HG02884 (cell line): ENCODE data around the gene KRTAP10-9.
"Not testable (repeated sequence)": the region's sequence is repeated elsewhere in the genome, so short reads cannot be mapped to it uniquely, and the experiment has no call there.

ENCODE experiments used
- ATAC-seq: cut with Tn5 transposase; IDR thresholded peaks from one replicate; pipeline ENCODE4 v1.9.1; 2021; ENCODE audit warnings: mild to moderate bottlenecking, moderate library complexity; ENCODE audit not compliant: unreplicated experiment

Gene KRTAP10-9, protein sequence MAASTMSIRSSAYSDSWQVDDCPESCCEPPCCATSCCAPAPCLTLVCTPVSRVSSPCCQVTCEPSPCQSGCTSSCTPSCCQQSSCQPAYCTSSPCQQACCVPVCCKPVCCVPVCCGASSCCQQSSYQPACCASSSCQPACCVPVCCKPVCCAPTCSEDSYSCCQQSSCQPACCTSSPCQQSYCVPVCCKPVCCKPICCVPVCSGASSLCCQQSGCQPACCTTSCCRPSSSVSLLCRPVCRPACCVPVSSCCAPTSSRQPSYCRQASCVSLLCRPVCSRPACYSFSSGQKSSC

DNA sequence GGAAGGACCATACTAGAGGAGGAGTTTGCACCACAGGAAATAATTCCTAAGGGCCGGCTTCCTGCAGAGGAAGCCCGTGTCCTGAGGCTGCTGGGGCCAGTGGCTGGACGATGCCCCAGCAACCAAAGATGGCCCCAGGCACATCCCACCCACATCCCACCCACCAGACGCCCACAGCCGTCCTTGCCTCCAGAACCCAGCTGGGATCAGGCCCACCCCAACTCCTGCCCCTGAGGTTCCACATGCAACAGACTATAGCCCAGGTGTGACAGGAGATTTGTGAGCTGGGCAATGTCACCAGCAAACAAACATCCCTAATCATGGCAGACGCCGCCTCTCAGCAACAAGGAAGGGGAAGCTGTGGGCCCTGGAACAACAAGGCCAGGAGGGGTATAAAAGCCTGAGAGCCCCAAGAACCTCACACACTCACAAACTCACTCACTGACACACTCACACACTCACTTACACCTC lies at the start of gene KRTAP10-9:
Gene KRTAP10-9, plus strand, starts transcription at position 421 of the 471 bp plus-strand sequence. CDS start 79 bp downstream, outside the sequence.
- ATAC-seq = no peak

DNA sequence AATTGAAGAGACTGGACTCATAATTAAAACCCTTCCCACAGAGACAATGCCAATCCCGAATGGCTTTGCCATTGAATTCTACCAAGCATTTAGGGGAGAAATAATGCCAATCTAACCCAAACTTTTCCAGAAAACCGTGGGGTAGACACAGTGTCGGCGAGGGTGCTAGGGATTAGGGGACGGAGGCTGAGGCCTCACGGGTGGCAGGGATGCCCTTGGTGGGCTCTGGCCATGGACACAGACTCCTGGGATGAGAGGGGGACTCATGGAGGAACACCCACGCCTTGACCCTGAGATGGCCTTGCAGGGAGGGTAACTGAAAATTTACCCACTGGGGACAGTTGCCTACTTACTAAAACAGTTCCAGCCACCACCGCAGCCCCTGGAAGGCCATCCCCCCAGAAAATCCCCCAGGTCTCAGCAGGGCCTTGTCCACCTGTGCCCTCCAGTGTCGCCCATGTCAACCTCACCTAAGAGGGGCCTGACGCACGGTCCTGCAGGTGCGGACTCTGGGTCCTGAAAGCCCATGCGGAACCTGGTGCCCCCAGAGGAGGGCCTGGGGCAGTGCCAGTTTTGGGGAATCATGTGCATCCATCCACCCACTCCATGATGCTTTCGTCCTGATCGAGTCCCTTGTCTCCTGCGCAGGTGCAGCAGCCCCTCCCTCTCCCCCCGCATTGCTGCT lies 48.4 kb upstream of the KRTAP10-9 start:
- ATAC-seq = no peak

DNA sequence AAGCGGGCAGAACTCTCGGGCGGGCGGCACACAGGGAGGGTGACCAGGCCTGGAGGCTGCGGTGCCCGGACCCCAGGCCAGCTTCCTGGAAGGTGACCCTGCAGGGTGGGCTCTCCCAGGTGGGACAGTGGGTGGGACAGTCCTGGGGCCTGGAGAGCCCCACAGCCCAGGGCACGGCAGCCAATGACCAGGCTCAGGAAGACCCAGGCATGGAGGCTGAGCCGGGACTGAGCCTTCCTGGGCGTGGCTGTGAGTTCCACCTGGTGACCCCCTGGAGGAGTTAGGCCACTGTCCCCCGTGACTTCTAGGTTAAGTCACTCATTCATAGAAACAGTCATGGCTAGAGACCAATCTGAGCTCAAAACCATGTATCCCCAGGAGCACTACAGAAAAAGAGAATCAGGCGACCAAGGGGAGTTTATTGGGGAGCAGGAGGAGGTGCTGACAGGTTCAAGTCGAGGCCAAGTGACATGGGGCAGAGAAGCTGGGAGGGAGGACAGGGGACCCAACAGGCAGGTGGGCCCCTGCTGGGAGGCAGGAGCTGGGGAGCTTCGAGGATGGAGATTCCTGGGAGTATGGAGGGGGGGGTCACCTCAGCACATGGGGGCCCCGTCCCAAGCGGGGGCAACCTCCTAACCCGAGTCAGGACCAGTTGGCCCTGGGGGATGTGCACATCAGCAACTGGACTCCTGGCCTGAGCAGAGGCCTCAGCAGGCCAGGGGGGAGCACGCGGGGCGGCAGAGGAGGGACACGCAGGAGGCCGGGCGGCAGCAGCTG lies 47.6 kb upstream of the KRTAP10-9 start:
- ATAC-seq = no peak

DNA sequence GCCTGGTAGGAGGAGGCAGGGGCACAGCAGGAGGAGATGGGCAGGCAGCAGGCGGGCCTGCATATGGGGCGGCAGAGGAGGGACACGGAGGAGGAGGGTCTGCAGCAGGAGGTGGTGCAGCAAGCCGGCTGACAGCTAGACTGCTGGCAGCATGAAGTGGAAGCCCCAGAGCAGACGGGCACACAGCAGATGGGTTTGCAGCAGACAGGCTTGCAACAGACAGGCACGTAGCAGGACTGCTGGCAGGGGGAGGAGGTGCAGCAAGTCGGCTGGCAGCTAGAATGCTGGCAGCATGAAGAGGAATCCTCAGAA lies 47.1 kb upstream of the KRTAP10-9 start:
- no peak for ATAC-seq

DNA sequence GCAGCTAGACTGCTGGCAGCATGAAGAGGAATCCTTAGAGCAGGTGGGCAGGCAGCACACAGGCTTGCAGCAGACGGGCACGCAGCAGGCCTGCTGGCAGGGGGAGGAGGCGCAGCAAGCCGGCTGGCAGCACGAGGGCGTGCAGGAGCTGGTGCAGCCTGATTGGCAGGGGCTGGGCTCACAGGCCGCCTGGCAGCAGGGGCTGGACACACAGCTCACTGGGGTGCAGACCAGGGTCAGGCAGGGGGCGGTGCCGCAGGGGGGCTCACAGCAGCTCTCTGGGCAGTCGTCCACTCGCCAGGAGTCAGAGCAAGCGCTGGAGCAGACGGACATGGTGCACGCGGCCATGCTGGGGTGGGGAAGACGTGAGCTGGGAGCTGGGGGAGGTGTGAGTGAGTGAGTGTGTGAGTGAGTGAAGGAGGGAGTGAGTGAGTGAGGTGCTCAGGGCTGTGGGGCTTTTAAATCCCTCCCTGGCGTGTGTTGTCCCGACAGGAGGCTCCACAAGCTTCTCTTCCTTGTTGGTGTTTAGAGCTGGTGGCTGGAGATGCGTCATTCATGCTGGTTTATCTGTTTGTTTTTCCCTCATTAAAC lies 46.6 kb upstream of the KRTAP10-9 start, which contains the start of gene KRTAP10-5:
Gene KRTAP10-5, minus strand, starts transcription at position 374 of the 591 bp plus-strand sequence. Its CDS starts 26 bp downstream, at position 348.
- ATAC-seq = not testable (repeated sequence)

DNA sequence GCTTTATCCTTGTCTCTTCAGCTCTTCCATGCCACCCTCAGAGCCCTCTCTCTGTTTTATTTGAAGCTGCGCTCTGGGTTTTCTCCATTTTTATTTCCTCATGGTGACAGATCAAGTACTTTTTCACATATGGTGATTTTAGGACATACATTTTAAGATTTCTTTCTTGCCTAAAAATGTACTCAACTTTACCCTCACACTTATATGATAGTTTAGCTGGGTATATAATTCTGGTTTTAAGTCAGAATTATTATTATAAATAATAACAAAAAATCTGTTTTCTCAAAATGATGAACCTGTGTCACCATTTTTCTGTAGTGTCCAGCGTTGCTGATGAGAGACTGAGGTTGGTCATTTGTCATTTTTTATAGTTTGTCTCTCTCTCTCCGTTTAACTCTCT lies 45.7 kb upstream of the KRTAP10-9 start:
- ATAC-seq = no peak

DNA sequence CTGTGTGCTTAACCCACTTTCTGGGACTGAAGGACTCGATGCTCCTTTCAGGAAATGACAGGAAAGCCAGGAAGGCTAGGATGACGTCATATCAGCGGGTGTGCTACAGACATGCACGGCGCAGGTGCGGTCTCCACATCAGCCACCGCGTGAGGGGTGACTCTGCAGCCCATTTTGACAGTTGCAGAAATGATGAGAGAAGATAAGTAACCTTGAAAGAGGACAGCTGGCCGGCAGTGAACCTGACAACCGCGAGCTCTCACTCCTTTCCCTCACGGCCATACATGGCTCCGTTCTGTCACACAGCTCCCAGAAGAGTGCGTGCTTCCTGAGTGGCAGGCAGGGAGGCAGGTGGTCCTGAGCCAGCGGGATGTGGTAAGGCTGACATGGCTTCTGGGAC lies 44.8 kb upstream of the KRTAP10-9 start:
- no peak for ATAC-seq

DNA sequence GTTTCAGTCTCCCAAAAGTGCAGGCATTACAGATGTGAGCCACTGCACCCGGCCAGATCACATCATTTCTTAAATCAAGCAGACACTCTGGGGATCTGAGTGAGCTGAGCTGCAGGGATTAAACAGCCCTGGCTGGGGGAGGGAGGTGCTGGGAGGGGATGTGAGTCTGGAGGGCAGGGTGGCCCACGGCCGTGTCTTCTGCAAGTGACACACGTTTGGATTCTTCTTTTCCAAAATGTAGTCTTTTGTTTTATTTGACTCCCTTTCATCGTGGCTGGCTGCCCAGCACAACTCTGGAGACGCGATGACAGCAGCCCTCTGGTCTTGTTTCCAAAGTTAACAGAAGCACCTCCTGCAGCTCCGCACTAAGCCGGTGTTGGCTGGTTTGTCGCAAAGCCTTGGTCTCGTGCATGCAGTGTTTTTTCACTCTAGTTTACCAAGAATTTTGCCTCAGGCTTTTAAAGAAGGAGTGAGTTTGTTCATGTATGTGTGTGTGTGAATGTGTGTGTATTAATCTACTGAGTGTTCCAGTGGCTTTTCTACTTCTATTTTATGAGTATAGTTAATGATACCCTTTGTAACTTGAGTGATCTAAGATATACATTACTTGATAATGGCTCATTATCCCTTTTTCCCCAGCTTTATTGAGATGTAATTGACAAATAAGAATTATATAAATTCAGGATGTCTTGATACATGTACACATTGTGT lies 43.6 kb upstream of the KRTAP10-9 start:
- no peak for ATAC-seq

DNA sequence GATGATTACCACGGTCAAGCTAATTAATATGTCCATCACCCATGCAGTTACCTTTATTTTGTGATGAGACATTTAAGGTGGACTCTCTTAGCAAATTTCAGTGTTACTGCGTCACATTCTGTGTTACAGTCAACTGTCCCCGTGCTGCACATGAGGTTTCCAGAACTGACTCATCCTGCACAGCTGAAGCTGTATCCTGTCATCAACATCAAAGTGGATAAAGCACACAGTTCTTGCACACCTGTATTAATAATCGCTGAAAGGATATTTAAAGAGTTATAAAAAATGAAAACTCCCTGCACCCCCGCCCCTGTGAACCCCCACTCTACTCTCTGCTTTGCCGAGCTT lies 43.1 kb upstream of the KRTAP10-9 start:
- ATAC-seq = no peak

DNA sequence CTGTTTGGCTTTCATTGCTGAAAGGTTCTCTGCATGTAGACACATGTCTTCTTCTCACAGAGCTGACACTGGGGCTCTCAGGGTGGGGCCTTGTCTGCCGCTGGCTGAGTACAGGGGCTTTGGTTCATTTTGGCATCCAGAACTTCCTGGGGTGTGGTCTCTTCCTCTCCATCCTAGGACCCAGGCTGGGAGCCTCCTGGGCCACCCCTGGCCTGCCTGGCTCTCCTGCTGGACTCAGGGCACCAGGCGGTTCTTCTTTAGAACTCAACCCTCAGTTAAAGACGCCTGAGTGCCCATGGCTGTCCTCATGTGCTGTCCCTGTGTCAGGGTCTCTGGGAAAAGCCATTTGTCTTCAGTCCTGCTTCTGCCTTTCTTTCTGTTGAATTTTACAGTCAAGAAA lies 41.0 kb upstream of the KRTAP10-9 start:
- ATAC-seq = no peak

DNA sequence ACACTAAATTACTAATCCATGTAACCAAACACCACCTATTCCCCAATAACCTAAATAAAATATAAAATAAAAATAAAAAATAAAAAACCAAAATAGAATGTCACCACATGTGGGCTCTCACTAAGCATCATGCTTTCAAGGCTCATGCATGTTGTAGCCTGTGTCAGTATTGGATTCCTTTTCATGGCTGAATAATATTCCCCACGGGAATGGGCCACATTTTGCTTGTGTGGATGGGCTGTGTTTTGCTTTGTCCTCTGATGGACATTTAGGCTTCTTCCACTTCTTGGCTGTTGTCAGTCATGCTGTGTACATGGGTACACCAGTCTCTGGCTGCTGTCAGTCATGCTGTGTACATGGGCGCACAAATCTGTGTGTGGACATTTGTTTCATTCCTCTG lies 37.8 kb upstream of the KRTAP10-9 start:
- ATAC-seq = no peak

DNA sequence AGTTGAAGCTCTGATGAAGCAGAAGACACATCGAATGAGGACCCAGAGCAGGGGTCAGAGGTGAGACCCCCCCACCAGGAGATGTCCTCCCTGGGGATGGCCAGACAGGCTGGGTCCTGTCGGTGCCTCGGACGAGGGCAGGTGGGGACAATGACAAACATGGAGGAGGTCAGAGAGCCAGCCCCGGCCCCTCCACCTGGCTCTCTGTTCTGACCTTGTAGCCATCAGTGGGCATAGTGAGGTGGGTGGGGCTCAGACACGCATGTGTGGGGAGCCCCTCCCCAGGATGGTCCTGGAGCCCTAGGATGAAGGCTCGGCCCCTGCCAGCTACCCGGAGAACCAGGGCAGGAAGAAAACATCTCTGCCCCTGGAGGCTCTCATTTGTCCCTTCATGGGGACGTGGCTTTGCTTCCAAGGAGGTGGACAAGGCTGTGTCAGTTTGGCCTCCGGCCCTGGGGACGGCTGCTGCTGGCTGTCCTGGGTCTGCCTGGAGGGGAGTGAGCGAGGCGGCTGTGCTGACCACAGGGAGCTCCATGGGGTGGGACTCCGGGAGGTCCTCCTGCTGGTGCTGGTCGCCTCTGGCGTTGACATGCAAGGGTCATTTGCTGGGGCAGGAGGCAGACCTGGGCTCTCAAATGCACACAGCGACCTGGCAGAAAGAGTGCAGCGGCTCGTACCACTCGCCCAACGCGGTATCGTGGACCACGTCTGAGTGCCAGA lies 37.1 kb upstream of the KRTAP10-9 start:
- no peak for ATAC-seq

DNA sequence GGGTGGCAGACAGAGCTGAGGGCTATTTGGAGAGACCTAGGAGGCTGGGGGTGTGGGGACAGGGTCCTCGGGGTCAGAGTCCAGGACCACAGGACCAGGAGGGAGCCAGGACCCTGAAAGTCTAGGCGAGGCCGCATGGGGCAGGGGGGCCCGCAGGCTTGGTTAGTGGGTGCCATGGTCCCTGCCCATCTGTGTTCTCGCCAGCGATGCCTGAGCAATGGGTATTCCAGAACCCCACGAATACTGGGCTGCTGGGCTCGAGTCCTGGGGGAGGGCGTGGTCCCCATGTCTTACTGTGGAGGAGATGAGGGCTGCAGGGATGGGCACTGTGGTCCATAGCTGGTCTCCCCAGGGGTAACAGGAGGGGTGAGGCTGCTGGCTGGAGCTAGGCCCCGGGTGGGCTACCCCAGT lies 36.6 kb upstream of the KRTAP10-9 start:
- no peak for ATAC-seq

DNA sequence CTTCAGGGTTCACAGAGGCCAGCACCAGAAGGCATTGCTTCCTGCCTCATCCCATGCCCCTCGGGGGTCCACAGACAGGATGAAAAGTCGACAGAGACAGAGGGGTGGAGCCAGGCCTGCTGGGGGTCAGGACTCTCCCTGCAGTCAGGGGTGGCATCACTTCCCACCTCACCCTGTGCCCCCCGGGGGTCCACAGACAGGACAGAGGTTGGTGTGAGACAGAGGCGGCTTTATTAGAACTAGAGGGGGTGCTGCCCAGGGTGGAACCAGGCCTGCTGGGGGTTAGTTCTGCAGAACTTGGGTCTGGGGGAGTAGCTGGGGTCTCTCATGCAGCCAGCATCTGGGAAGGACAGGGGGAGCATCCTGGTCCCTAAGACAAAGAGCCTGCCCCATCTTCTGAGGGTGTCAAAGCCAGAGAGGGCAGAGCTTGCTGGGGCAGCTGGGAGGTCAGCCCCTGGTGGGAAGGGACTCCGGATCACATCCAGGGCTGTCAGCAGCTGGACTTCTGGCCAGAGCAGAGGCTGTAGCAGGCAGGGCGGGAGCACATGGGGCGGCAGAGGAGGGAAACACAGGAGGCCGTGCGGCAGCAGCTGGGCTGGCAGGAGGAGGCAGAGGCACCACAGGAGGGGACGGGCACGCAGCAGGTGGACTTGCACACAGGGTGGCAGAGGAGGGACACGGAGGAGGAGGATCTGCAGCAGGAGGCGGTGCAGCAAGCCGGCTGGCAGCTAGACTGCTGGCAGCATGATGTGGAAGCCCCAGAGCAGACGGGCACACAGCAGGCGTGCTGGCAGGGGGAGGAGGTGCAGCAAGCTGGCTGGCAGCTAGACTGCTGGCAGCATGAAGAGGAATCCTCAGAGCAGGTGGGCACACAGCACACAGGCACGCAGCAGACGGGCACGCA lies 35.7 kb upstream of the KRTAP10-9 start:
- not testable (repeated sequence) for ATAC-seq

DNA sequence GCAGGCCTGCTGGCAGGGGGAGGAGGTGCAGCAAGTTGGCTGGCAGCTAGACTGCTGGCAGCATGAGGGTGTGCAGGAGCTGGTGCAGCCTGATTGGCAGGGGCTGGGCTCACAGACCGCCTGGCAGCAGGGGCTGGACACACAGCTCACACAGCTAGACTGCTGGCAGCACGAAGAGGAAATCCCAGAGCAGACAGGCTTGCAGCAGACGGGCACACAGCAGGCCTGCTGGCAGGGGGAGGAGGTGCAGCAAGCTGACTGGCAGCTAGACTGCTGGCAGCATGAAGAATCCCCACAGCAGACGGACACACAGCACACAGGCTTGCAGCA lies 35.1 kb upstream of the KRTAP10-9 start:
- ATAC-seq = not testable (repeated sequence)

DNA sequence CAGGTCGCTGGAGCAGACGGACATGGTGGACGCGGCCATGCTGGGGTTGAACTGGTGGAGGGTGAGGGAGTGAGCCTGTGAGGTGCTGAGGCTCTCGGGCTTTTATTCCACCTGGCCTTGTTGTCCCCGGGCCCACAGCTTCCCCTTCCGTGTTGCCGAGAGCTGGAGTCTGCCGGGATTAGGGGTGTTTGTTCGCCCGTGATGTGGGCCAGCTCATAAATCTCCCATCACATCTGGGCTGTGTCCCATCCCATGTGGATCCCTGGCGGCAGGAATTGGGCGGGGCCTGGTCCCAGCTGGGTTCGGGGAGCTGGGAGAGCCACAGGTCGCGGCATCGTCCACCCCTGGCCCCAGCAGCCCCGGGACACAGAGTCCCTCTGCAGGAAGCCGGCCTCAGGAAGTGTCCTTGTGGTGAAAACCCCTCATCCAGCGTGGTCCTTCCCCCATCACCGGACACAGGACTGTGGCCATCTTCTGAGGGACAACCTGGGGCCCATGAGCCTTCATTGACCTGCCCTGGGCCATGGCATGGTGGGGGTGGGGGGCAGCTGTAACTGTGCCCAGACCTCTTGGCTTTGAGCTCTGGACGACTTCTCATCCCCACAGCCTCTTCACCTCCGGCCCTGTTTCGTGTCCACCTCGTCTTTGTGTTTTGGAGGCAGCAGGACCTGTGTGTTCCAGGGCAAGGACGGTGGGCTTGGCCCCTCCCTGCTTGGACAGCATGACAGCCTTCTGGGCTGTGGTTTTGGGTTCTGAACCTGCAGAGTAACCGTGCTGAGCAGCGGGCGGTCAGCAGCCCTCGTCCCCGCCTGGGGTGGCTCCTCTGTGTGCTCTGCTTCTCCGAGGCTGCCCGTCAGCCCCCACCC lies 34.2 kb upstream of the KRTAP10-9 start, which contains the start of gene KRTAP10-6:
Gene KRTAP10-6, minus strand, starts transcription at position 60 of the 866 bp plus-strand sequence. Its CDS starts 21 bp downstream, at position 39.
- ATAC-seq = no peak

DNA sequence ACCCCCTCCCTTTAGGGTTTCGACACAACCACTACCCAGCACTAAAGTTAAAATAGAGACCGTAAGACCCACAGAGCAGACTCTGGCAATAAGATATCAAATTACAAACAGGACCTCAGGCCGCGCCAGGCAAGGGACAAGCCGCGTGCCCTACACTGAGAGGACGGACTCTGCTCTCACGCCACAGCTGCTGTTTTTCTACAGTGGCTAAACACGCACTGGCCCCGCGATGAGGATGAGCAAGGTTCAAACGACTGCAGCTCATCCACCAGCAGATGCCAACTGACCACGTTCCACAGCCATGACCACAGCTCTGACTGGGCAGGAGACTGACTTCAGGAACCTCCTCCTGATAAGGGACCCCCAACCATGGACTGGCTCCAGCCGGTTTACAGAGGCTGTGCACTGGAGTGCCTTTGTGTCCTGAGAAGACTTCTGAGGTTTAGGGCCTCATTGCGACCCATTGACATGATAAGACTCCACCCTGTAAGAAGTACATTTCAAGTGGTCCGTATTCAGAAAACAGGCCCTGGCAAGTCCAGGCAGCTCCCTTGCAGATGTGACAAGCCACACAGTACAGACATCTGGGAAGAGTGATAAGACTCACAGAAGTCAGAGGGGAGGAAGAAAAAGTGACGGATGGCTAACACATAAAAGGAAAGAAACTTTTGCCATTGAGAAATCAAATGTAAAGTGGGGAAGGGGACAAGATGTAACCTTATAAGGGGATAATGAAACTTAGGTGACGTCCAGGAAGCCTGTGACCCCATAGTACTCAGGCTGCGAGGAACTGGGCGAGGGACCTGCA lies 33.1 kb upstream of the KRTAP10-9 start:
- ATAC-seq = no peak
